SK-N-SH treated with all-trans-retinoic acid at 6 μM for 48 hours (cell line): ENCODE results near the gene FPR1.

ENCODE experiments used
- ATAC-seq: fragments of 200-7000 bp; cut with Tn5 transposase; 3 replicates; pipeline ENCODE4 v1.9.1; 2020; ENCODE audit warnings: mild to moderate bottlenecking, moderate library complexity
- ARNTL ChIP-seq: fragments of 450-650 bp; formaldehyde crosslinking; IDR thresholded peaks from 2 replicates; pipeline ENCODE4 v1.5.0; 2020; ENCODE audit warnings: low read depth, mild to moderate bottlenecking, moderate library complexity, borderline replicate concordance
- BACH2 ChIP-seq: fragments of 250-450 bp; sonication (Bioruptor Pico); IDR thresholded peaks from 2 replicates; pipeline ENCODE4 v1.9.0; 2021; ENCODE audit warnings: mild to moderate bottlenecking, borderline replicate concordance
- ESRRG ChIP-seq: fragments of 250-450 bp; sonication (Bioruptor Pico); IDR thresholded peaks from 2 replicates; pipeline ENCODE4 v1.6.1; 2021; ENCODE audit warnings: mild to moderate bottlenecking
- GLIS3 ChIP-seq: fragments of 250-450 bp; sonication (Bioruptor Pico); IDR thresholded peaks from 2 replicates; pipeline ENCODE4 v1.5.0; 2020; ENCODE audit warnings: mild to moderate bottlenecking, moderate library complexity
- OSR1 ChIP-seq: fragments of 250-450 bp; sonication (Bioruptor Pico); IDR thresholded peaks from 2 replicates; pipeline ENCODE4 v1.8.0; 2022; ENCODE audit warnings: moderate library complexity, mild to moderate bottlenecking, inconsistent platforms
- PPARA ChIP-seq: fragments of 250-450 bp; sonication (Bioruptor Pico); IDR thresholded peaks from 2 replicates; pipeline ENCODE4 v1.5.0; 2020; ENCODE audit warnings: mild to moderate bottlenecking, borderline replicate concordance
- RARB ChIP-seq: fragments of 250-450 bp; sonication (Bioruptor Pico); IDR thresholded peaks from 2 replicates; pipeline ENCODE4 v1.8.0; 2021; ENCODE audit warnings: mild to moderate bottlenecking, moderate library complexity
- SNAI2 ChIP-seq: fragments of 250-450 bp; sonication (Bioruptor Pico); IDR thresholded peaks from 2 replicates; pipeline ENCODE4 v1.5.0; 2020; ENCODE audit warnings: mild to moderate bottlenecking, moderate library complexity
- TCF4 ChIP-seq: fragments of 250-450 bp; sonication (Bioruptor Pico); IDR thresholded peaks from 2 replicates; pipeline ENCODE4 v1.8.0; 2021; ENCODE audit warnings: mild to moderate bottlenecking, moderate library complexity, borderline replicate concordance
- TOX ChIP-seq: fragments of 250-450 bp; sonication (Bioruptor Pico); IDR thresholded peaks from 2 replicates; pipeline ENCODE4 v1.8.0; 2021; ENCODE audit warnings: mild to moderate bottlenecking, moderate library complexity, borderline replicate concordance
- ZC3H10 ChIP-seq: fragments of 250-450 bp; sonication (Bioruptor Pico); IDR thresholded peaks from 2 replicates; pipeline ENCODE4 v1.5.1; 2021; ENCODE audit warnings: mild to moderate bottlenecking, moderate library complexity
- ZFP3 ChIP-seq: fragments of 250-450 bp; sonication (Bioruptor Pico); IDR thresholded peaks from 2 replicates; pipeline ENCODE4 v1.5.0; 2020; ENCODE audit warnings: mild to moderate bottlenecking, moderate library complexity
- ZFP30 ChIP-seq: fragments of 450-650 bp; formaldehyde crosslinking; IDR thresholded peaks from 2 replicates; pipeline ENCODE4 v1.5.0; 2022; ENCODE audit warnings: mild to moderate bottlenecking, moderate library complexity
- ZNF565 ChIP-seq: fragments of 450-650 bp; formaldehyde crosslinking; conservative IDR thresholded peaks from 2 replicates; pipeline ENCODE4 v1.5.0; 2020; ENCODE audit warnings: low read depth, mild to moderate bottlenecking, moderate library complexity
- ZNF70 ChIP-seq: fragments of 450-650 bp; formaldehyde crosslinking; IDR thresholded peaks from 2 replicates; pipeline ENCODE4 v1.5.0; 2020; ENCODE audit warnings: mild to moderate bottlenecking, moderate library complexity
- ZNF8 ChIP-seq: fragments of 450-650 bp; formaldehyde crosslinking; IDR thresholded peaks from 2 replicates; pipeline ENCODE4 v1.5.0; 2020; ENCODE audit warnings: mild to moderate bottlenecking, moderate library complexity
- TF ChIP-seq, protein P1 (sequence below): fragments of 250-450 bp; sonication (Bioruptor Pico); IDR thresholded peaks from 2 replicates; pipeline ENCODE4 v1.8.0; 2020; ENCODE audit warnings: mild to moderate bottlenecking, moderate library complexity, borderline replicate concordance
- TF ChIP-seq, protein P2 (sequence below): fragments of 250-450 bp; sonication (Bioruptor Pico); IDR thresholded peaks from 2 replicates; pipeline ENCODE4 v1.8.0; 2021; ENCODE audit warnings: low read depth, mild to moderate bottlenecking, moderate library complexity, borderline replicate concordance
- TF ChIP-seq, protein P3 (sequence below): fragments of 250-450 bp; sonication (Bioruptor Pico); IDR thresholded peaks from 2 replicates; pipeline ENCODE4 v1.5.1; 2020; ENCODE audit warnings: low read depth, mild to moderate bottlenecking, moderate library complexity
- TF ChIP-seq, protein P4 (sequence below): fragments of 250-450 bp; sonication (Bioruptor Pico); IDR thresholded peaks from 2 replicates; pipeline ENCODE4 v1.5.0; 2020; ENCODE audit warnings: mild to moderate bottlenecking, moderate library complexity
- TF ChIP-seq, protein P5 (sequence below): fragments of 250-450 bp; sonication (Bioruptor Pico); IDR thresholded peaks from 2 replicates; pipeline ENCODE4 v1.5.1; 2021; ENCODE audit warnings: mild to moderate bottlenecking, moderate library complexity

Gene FPR1

DNA sequence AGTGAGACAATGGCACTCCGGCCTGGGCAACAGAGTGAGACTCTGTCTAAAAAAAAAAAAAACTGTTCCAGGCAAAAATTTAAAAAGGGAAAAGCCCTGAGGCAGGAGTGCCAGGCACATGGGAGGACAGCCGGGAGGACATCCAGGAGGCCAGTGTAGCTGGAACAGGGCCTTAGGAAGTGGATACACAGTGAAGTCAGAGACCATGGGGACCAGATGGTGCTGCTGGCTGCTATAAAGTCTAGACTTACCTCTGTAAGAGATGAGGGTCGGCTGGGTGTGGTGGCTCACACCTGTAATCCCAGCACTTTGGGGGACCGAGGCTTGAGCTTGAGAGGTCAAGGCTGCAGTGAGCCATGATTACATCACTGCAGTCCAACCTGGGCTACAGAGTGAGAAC lies 42.9 kb downstream of the FPR1 start:
- peak; percentile 58; the same call in 1 of the 2 replicates for TF ChIP-seq GLIS3 (CRISPR knock-in tag)
- TF ChIP-seq ZNF565 (CRISPR knock-in tag), result no peak
- 0 out of 2 replicates have a peak, but pooled peaks have one; percentile 12 for TF ChIP-seq TOX (CRISPR knock-in tag)
- TF ChIP-seq, protein P1, sequence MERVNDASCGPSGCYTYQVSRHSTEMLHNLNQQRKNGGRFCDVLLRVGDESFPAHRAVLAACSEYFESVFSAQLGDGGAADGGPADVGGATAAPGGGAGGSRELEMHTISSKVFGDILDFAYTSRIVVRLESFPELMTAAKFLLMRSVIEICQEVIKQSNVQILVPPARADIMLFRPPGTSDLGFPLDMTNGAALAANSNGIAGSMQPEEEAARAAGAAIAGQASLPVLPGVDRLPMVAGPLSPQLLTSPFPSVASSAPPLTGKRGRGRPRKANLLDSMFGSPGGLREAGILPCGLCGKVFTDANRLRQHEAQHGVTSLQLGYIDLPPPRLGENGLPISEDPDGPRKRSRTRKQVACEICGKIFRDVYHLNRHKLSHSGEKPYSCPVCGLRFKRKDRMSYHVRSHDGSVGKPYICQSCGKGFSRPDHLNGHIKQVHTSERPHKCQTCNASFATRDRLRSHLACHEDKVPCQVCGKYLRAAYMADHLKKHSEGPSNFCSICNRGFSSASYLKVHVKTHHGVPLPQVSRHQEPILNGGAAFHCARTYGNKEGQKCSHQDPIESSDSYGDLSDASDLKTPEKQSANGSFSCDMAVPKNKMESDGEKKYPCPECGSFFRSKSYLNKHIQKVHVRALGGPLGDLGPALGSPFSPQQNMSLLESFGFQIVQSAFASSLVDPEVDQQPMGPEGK (CRISPR knock-in tag), result no peak
- no peak for TF ChIP-seq PPARA (CRISPR knock-in tag)
- TF ChIP-seq, protein P2, sequence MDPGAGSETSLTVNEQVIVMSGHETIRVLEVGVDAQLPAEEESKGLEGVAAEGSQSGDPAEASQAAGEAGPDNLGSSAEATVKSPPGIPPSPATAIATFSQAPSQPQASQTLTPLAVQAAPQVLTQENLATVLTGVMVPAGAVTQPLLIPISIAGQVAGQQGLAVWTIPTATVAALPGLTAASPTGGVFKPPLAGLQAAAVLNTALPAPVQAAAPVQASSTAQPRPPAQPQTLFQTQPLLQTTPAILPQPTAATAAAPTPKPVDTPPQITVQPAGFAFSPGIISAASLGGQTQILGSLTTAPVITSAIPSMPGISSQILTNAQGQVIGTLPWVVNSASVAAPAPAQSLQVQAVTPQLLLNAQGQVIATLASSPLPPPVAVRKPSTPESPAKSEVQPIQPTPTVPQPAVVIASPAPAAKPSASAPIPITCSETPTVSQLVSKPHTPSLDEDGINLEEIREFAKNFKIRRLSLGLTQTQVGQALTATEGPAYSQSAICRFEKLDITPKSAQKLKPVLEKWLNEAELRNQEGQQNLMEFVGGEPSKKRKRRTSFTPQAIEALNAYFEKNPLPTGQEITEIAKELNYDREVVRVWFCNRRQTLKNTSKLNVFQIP (CRISPR knock-in tag), result no peak
- no peak for TF ChIP-seq BACH2 (CRISPR knock-in tag)
- TF ChIP-seq ZC3H10 (CRISPR knock-in tag), result no peak
- TF ChIP-seq, protein P3, sequence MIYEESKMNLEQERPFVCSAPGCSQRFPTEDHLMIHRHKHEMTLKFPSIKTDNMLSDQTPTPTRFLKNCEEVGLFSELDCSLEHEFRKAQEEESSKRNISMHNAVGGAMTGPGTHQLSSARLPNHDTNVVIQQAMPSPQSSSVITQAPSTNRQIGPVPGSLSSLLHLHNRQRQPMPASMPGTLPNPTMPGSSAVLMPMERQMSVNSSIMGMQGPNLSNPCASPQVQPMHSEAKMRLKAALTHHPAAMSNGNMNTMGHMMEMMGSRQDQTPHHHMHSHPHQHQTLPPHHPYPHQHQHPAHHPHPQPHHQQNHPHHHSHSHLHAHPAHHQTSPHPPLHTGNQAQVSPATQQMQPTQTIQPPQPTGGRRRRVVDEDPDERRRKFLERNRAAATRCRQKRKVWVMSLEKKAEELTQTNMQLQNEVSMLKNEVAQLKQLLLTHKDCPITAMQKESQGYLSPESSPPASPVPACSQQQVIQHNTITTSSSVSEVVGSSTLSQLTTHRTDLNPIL (CRISPR knock-in tag), result no peak
- no peak for TF ChIP-seq ESRRG (CRISPR knock-in tag)
- TF ChIP-seq ARNTL (CRISPR knock-in tag), result no peak
- no peak for TF ChIP-seq SNAI2 (CRISPR knock-in tag)
- no peak for ATAC-seq

DNA sequence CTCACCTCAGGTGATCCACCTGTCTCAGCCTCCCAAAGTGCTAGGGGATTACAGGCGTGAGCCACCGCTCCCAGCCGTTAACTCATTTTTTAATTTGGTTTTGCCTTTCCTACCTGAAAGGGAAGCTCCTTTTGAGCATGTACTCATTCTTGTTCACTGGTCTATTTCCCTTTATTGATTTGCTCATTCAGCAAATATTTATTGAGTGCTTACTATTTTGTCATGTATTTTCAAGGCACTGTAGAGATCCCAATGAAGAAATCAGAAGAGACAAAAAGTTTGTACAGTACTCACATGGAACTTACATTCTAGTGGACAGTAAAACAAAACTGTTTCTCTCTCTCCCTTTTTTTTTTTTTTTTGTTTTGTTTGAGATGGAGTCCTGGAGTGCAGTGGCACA lies 44.8 kb downstream of the FPR1 start:
- no peak for TF ChIP-seq PPARA (CRISPR knock-in tag)
- no peak for TF ChIP-seq TOX (CRISPR knock-in tag)
- no peak for ATAC-seq

DNA sequence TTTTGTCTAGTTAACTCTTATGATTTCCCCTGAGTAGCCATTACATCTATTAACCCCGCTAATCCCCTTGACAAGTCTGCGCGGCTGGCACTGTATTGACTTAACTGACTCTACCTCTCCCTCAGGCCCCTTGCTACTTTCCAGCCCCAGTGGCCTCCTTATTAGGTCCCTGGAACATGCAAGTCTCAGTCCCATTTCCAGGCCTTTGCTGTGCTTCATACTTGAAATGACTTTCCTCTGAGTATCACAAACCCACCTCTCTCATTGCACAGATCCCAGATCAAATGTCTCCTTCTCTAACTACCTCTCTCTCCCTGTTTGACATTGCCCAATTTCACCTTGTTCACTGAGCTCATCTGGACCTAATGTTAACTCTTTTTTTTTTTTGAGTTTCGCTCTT lies 45.4 kb downstream of the FPR1 start:
- no peak for TF ChIP-seq TCF4
- TF ChIP-seq, protein P4, sequence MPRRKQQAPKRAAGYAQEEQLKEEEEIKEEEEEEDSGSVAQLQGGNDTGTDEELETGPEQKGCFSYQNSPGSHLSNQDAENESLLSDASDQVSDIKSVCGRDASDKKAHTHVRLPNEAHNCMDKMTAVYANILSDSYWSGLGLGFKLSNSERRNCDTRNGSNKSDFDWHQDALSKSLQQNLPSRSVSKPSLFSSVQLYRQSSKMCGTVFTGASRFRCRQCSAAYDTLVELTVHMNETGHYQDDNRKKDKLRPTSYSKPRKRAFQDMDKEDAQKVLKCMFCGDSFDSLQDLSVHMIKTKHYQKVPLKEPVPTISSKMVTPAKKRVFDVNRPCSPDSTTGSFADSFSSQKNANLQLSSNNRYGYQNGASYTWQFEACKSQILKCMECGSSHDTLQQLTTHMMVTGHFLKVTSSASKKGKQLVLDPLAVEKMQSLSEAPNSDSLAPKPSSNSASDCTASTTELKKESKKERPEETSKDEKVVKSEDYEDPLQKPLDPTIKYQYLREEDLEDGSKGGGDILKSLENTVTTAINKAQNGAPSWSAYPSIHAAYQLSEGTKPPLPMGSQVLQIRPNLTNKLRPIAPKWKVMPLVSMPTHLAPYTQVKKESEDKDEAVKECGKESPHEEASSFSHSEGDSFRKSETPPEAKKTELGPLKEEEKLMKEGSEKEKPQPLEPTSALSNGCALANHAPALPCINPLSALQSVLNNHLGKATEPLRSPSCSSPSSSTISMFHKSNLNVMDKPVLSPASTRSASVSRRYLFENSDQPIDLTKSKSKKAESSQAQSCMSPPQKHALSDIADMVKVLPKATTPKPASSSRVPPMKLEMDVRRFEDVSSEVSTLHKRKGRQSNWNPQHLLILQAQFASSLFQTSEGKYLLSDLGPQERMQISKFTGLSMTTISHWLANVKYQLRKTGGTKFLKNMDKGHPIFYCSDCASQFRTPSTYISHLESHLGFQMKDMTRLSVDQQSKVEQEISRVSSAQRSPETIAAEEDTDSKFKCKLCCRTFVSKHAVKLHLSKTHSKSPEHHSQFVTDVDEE, result no peak
- no peak for TF ChIP-seq TOX (CRISPR knock-in tag)
- TF ChIP-seq, protein P5, sequence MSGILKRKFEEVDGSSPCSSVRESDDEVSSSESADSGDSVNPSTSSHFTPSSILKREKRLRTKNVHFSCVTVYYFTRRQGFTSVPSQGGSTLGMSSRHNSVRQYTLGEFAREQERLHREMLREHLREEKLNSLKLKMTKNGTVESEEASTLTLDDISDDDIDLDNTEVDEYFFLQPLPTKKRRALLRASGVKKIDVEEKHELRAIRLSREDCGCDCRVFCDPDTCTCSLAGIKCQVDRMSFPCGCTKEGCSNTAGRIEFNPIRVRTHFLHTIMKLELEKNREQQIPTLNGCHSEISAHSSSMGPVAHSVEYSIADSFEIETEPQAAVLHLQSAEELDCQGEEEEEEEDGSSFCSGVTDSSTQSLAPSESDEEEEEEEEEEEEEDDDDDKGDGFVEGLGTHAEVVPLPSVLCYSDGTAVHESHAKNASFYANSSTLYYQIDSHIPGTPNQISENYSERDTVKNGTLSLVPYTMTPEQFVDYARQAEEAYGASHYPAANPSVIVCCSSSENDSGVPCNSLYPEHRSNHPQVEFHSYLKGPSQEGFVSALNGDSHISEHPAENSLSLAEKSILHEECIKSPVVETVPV (CRISPR knock-in tag), result no peak
- no peak for TF ChIP-seq SNAI2 (CRISPR knock-in tag)
- no peak for TF ChIP-seq ESRRG (CRISPR knock-in tag)
- TF ChIP-seq OSR1, result no peak
- TF ChIP-seq PPARA (CRISPR knock-in tag), result no peak
- TF ChIP-seq BACH2 (CRISPR knock-in tag), result no peak
- TF ChIP-seq, protein P3 (CRISPR knock-in tag), result no peak
- TF ChIP-seq, protein P2 (CRISPR knock-in tag), result no peak
- no peak for TF ChIP-seq ZFP30 (CRISPR knock-in tag)
- no peak for TF ChIP-seq RARB (CRISPR knock-in tag)
- TF ChIP-seq ZC3H10 (CRISPR knock-in tag), result no peak
- TF ChIP-seq ZFP3 (CRISPR knock-in tag), result no peak
- no peak for TF ChIP-seq ZNF70 (CRISPR knock-in tag)
- TF ChIP-seq ARNTL (CRISPR knock-in tag), result no peak
- no peak for TF ChIP-seq ZNF8 (CRISPR knock-in tag)
- TF ChIP-seq ZNF565 (CRISPR knock-in tag), result no peak
- ATAC-seq, result no peak
